T-helper 1 cell treated with Interleukin-12 subunit alpha and Interleukin-12 subunit beta and Interleukin-4 antibody, amounts not matched to agents 30 μg/mL and 1 μg/mL, for 36 hours (primary cell): Measurements from ENCODE around the gene IFNAR1.
"Not testable (repeated sequence)": the region's sequence is repeated elsewhere in the genome, so short reads cannot be mapped to it uniquely, and the experiment has no call there.

Experiments used
- H3K27ac Mint-ChIP-seq: one replicate; pipeline ENCODE4 v1.8.0; 2021; ENCODE audit warnings: mild to moderate bottlenecking, mixed read lengths
- H3K27me3 Mint-ChIP-seq: one replicate; pipeline ENCODE4 v1.8.0; 2021; ENCODE audit warnings: low read depth, mixed read lengths
- H3K36me3 Mint-ChIP-seq: one replicate; pipeline ENCODE4 v1.8.0; 2021; ENCODE audit warnings: low read depth, mixed read lengths
- H3K4me1 Mint-ChIP-seq: one replicate; pipeline ENCODE4 v1.8.0; 2021; ENCODE audit warnings: low read depth, mixed read lengths
- H3K4me3 Mint-ChIP-seq: one replicate; pipeline ENCODE4 v1.8.0; 2021; ENCODE audit warnings: mild to moderate bottlenecking, moderate library complexity, mixed read lengths
- H3K9me3 Mint-ChIP-seq: one replicate; pipeline ENCODE4 v1.8.0; 2021; ENCODE audit warnings: mixed read lengths

The IFNAR1 gene

DNA sequence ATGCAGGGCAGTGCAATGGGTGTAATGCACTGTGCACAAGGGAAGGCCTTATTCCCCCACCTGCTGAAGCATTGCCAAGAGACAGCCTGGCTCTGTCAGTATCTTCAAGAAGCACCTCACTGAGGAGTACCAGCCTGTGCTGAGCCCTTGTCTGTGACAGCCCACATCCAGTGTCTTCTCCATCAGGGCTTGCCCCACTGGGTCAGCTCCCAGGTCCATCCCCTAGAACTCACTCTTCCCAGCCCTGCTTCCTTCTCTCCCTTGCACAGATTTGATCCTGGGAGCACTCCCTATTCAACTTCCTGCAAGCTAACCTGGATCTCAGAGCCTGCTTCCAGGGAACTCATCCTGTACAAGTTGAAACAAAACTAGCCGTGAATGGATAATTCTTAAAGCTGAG lies 44.8 kb downstream of the IFNAR1 start:
- peaks cover 17% of the 10 kb centered on the region for H3K36me3 Mint-ChIP-seq
- H3K4me1 Mint-ChIP-seq = no peaks in the 10 kb centered on the region
- H3K4me3 Mint-ChIP-seq = no peak overlapping the region
- H3K27ac Mint-ChIP-seq = no peak overlapping the region
- H3K27me3 Mint-ChIP-seq = peaks cover 13% of the 10 kb centered on the region
- H3K9me3 Mint-ChIP-seq = peaks cover 31% of the 10 kb centered on the region

DNA sequence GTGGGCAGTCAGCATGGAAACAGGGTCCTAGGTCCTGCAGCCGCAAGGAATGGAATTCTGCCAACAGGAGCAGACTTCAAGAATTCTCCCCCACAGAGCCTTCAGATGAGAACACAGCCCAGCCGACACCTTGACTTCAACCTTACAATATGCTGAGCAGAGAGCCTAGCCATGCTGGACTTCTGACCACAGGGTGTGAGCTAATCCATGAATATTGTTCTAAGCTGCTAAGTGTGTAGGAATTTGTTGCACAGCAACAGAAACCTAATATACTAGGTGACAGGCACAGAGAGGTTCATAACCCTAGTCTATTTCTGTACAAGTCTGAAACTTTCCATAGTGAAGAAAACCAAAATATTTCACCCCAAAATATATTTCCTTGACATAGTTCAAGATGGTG lies 45.5 kb downstream of the IFNAR1 start:
- Mint-ChIP-seq H3K4me1 (peaks cover 3% of the 10 kb centered on the region), H3K4me3 (no peak overlapping the region), H3K27me3 (peaks cover 15% of the 10 kb centered on the region)

GRCh38 chr21:33371366-33371765 lies 46.6 kb downstream of the IFNAR1 start:
- Mint-ChIP-seq H3K4me1 (peaks cover 4% of the 10 kb centered on the region), H3K4me3 (no peak overlapping the region), H3K27me3 (peaks cover 23% of the 10 kb centered on the region), H3K27ac (no peak overlapping the region), H3K36me3 (peaks cover 14% of the 10 kb centered on the region), H3K9me3 (peaks cover 26% of the 10 kb centered on the region)

More for the DNA sequence above, 45.5 kb downstream of the IFNAR1 start:
- Mint-ChIP-seq H3K36me3 (peaks cover 17% of the 10 kb centered on the region), H3K9me3 (peaks cover 31% of the 10 kb centered on the region), H3K27ac (no peak overlapping the region)

GRCh38 chr21:33372582-33372981 lies 47.8 kb downstream of the IFNAR1 start:
- Mint-ChIP-seq H3K36me3 (peaks cover 5% of the 10 kb centered on the region), H3K9me3 (peaks cover 14% of the 10 kb centered on the region), H3K4me1 (peaks cover 7% of the 10 kb centered on the region), H3K27ac (no peak overlapping the region), H3K27me3 (peaks cover 33% of the 10 kb centered on the region), H3K4me3 (no peak overlapping the region)

- Mint-ChIP-seq H3K36me3 (peaks cover 3% of the 10 kb centered on the region), H3K27me3 (peaks cover 41% of the 10 kb centered on the region), H3K4me1 (peaks cover 7% of the 10 kb centered on the region), H3K4me3 (no peak overlapping the region), H3K9me3 (peaks cover 6% of the 10 kb centered on the region), H3K27ac (no peak overlapping the region)
Measured at GRCh38 chr21:33373451-33373850, 48.7 kb downstream of the IFNAR1 start.

GRCh38 chr21:33374080-33374449 lies 49.3 kb downstream of the IFNAR1 start:
- Mint-ChIP-seq H3K36me3 (no peaks in the 10 kb centered on the region), H3K27ac (no peak overlapping the region), H3K9me3 (peaks cover 3% of the 10 kb centered on the region), H3K27me3 (peaks cover 47% of the 10 kb centered on the region), H3K4me1 (peaks cover 7% of the 10 kb centered on the region), H3K4me3 (no peak overlapping the region)

DNA sequence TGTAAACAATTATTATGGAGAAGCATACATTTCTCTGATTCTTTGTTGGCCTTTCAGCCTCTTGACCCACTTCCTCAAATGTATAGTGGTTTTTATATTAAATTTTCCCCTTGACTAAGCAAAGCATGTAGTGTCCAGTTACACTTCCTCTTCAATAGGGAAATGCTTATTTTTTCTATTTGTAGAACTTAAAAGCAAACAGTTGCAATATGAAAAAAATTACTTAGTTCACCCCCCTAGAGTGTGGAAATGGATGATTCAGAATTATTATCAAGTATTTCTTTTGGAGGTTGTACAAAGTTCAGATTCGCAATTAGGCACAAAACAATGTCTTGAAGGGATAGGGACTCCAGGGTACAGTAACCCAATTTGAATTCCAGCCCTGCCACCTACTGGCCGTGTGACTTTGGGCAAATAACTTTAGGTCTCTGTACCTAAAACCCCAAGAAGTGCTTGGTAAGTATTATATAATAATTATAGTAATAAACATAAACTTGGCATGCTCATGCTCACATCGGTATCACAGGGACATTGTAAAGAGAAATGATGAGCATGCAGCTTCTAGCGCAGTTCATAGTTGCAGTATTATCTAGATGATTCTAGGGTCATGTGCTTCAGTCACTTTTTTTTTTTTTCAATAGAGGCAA lies 49.8 kb downstream of the IFNAR1 start:
- Mint-ChIP-seq H3K9me3 (peaks cover 3% of the 10 kb centered on the region), H3K36me3 (no peaks in the 10 kb centered on the region), H3K4me1 (peaks cover 7% of the 10 kb centered on the region), H3K27ac (no peak overlapping the region), H3K27me3 (peaks cover 48% of the 10 kb centered on the region), H3K4me3 (no peak overlapping the region)

DNA sequence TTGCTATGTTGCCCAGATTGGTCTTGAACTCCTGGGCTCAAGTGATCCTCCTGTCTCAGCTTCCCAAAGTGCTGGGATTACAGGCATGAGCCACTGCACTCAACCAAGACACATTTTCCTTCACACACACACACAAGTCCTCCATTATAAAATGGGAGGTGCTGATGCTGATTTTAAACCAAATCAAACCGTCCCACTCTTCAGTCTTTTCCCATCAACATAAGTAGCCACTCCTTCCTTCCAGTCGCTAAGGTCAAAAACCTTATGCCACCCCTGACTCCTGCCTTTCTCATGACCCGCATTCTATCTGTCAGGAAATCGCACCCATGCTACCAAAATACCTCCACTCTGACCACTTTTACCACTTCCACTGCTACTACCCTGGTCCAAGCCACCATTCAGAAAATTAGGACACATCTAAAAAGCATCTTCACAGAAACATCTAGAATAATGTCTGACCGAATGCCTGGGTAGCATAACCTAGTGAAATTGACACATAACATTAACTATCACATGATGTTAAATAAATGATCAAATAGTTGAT lies 50.4 kb downstream of the IFNAR1 start:
- Mint-ChIP-seq H3K4me1 (peaks cover 11% of the 10 kb centered on the region), H3K9me3 (no peaks in the 10 kb centered on the region), H3K4me3 (no peak overlapping the region), H3K27me3 (peaks cover 48% of the 10 kb centered on the region), H3K27ac (no peak overlapping the region), H3K36me3 (no peaks in the 10 kb centered on the region)

DNA sequence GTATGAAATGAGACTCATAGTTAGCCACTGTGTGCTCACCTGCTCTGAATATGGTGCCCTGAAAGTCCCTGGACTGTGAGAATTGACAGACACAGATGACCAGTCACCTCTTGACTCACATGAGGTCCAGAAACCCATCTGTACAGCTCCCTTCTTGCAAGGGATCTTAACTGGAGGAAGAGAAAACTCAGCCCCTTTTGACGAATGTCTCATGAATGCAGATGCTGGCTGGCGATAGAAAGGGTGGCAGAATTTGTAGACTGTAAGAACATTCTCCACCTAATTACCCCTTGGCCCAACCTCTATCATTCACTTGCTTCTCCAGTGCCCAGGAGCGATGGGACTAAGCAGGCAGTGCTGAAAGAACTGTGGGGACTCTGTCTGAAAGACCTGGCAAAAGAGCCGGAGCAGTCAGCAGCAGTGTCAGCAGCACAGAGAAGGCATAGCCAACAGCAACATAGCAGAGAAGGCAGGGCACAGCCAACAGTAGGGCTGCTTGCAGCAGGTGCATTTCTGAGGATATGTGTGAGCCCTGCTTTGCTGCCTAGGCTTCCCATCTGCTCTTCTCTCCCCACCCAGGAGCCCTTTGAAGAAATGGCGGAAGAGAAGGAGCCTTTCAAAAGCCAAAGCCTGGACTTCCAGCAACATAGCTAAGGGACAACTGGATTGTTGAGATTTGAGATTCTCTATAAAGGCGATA lies 52.6 kb downstream of the IFNAR1 start:
- peaks cover 2% of the 10 kb centered on the region for H3K36me3 Mint-ChIP-seq
- no peak overlapping the region for H3K4me3 Mint-ChIP-seq
- H3K4me1 Mint-ChIP-seq = peaks cover 29% of the 10 kb centered on the region
- H3K9me3 Mint-ChIP-seq = no peaks in the 10 kb centered on the region
- no peak overlapping the region for H3K27ac Mint-ChIP-seq
- peaks cover 52% of the 10 kb centered on the region for H3K27me3 Mint-ChIP-seq

DNA sequence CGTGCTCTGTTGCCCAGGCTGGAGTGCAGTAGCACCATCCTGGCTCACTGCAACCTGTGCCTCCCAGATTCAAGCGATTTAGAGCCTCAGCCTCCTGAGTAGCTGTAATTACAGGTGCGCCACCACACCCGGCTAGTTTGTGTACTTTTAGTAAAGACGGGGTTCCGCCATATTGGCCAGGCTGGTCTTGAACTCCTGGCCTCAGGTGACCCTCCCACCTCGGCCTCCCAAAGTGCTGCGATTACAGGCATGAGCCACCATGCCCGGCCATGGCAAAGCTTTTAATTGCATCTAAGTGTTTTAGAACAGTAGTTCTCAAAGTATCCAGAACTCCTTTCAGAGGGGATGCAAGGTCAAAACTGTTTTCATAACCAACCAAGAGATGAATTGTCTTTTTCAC lies 53.3 kb downstream of the IFNAR1 start:
- no peaks in the 10 kb centered on the region for H3K9me3 Mint-ChIP-seq
- H3K27me3 Mint-ChIP-seq = peaks cover 56% of the 10 kb centered on the region
- peaks cover 2% of the 10 kb centered on the region for H3K36me3 Mint-ChIP-seq
- no peak overlapping the region for H3K4me3 Mint-ChIP-seq
- H3K27ac Mint-ChIP-seq = no peak overlapping the region
- H3K4me1 Mint-ChIP-seq = peaks cover 36% of the 10 kb centered on the region

DNA sequence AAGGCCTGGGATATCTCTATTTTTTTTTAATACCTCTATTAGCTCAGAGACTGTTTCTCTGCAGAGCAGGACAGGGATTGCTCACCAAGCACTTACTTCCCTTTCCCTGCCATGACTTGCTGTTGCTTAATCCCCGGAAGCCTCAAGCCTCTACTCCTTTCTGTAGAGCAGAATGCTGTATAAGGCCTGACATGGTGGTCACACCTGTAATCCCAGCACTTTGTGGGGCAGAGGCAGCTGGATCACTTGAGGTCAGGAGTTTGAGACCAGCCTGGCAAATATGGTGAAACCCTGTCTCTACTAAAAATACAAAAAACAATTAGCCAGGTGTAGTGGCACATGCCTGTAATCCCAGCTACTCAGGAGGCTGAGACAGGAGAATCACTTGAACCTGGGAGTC lies 55.2 kb downstream of the IFNAR1 start:
- not testable (repeated sequence) for H3K27ac Mint-ChIP-seq, H3K9me3 Mint-ChIP-seq, H3K36me3 Mint-ChIP-seq, H3K4me3 Mint-ChIP-seq
- H3K4me1 Mint-ChIP-seq = peaks cover 52% of the 10 kb centered on the region
- H3K27me3 Mint-ChIP-seq = peaks cover 60% of the 10 kb centered on the region

- peaks cover 60% of the 10 kb centered on the region for H3K27me3 Mint-ChIP-seq
- H3K36me3 Mint-ChIP-seq = peaks cover 2% of the 10 kb centered on the region
- peaks cover 54% of the 10 kb centered on the region for H3K4me1 Mint-ChIP-seq
- H3K27ac Mint-ChIP-seq = peak overlapping the region; percentile 80
- no peaks in the 10 kb centered on the region for H3K9me3 Mint-ChIP-seq
- H3K4me3 Mint-ChIP-seq = peak overlapping the region; percentile 66
Measured at GRCh38 chr21:33380483-33380998, 55.8 kb downstream of the IFNAR1 start.

DNA sequence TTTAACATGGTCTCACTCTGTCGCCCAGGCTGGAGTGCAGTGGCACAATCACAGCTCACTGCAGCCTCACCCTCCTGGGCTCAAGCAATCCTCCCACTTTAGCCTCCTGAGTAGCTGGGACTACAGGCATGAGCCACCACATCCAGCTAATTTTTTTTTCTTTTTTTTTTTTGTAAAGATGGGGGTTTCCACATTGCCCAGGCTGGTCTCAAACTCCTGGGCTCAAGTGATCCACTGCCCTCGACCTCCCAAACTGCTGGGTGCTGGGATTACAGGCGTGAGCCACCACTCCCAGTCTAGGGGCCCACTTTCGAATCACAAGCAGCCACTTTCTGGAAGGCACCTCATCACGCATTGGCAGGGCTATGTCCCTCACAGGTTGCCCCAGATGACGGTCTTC lies 56.6 kb downstream of the IFNAR1 start:
- H3K4me1 Mint-ChIP-seq = peaks cover 55% of the 10 kb centered on the region
- H3K4me3 Mint-ChIP-seq, H3K36me3 Mint-ChIP-seq, H3K9me3 Mint-ChIP-seq: not testable (repeated sequence)
- peak overlapping the region; percentile 80 for H3K27ac Mint-ChIP-seq
- H3K27me3 Mint-ChIP-seq = peaks cover 63% of the 10 kb centered on the region

- Mint-ChIP-seq H3K27ac (peak overlapping the region; percentile 72), H3K9me3 (no peaks in the 10 kb centered on the region), H3K4me1 (peaks cover 53% of the 10 kb centered on the region), H3K36me3 (peaks cover 2% of the 10 kb centered on the region), H3K4me3 (peak overlapping the region; percentile 80), H3K27me3 (peaks cover 65% of the 10 kb centered on the region)
Measured at GRCh38 chr21:33383056-33383888, 58.5 kb downstream of the IFNAR1 start.
